K562 (cell line): Measurements from ENCODE around the gene SGMS1. TPM values are rescaled to one million over a fixed set of nuclear protein-coding genes. Genes with fewer than 3 reads are reported as not detected.

Experiments used
- ARNT ChIP-seq, 2 experiments: fragments of 450-650 bp; IDR thresholded peaks; 2 replicates each; pipeline ENCODE4 v1.6.1; 2016; ENCODE audit warnings: mild to moderate bottlenecking in 1 of 2
- BRD9 ChIP-seq: fragments of 450-650 bp; IDR thresholded peaks from 2 replicates; pipeline ENCODE4 v1.6.1; 2018; ENCODE audit warnings: low read depth; ENCODE audit not compliant: partially characterized antibody
- CREM ChIP-seq: IDR thresholded peaks from 2 replicates; pipeline ENCODE4 v1.6.1; 2014; ENCODE audit warnings: antibody characterized with exemption, low read depth
- GTF2E2 ChIP-seq: fragments of 200-800 bp; sonication (Bioruptor generic); IDR thresholded peaks from 2 replicates; pipeline ENCODE4 v1.6.1; 2016; ENCODE audit warnings: missing genetic modification characterization, missing compliant biosample characterization
- KLF6 ChIP-seq: fragments of 250-450 bp; sonication (Bioruptor Pico); IDR thresholded peaks from 2 replicates; pipeline ENCODE4 v1.4.0; 2020; ENCODE audit warnings: mild to moderate bottlenecking, moderate library complexity, borderline replicate concordance
- MEIS2 ChIP-seq: fragments of 450-650 bp; IDR thresholded peaks from 2 replicates; pipeline ENCODE4 v1.6.1; 2014; ENCODE audit warnings: mild to moderate bottlenecking; ENCODE audit not compliant: partially characterized antibody
- NFIC ChIP-seq: fragments of 450-650 bp; IDR thresholded peaks from 2 replicates; pipeline ENCODE4 v1.6.1; 2017; ENCODE audit warnings: mild to moderate bottlenecking, inconsistent platforms
- NFYB ChIP-seq: IDR thresholded peaks from 2 replicates; pipeline ENCODE4 v1.6.1; 2011; ENCODE audit warnings: mild to moderate bottlenecking, moderate library complexity; ENCODE audit not compliant: insufficient read length; ENCODE audit errors: extremely low read depth
- SMARCE1 ChIP-seq: fragments of 450-650 bp; IDR thresholded peaks from 2 replicates; pipeline ENCODE4 v1.7.1; 2016; ENCODE audit warnings: mild to moderate bottlenecking
- ZNF12 ChIP-seq: sonication (generic); formaldehyde crosslinking; IDR thresholded peaks from 2 replicates; pipeline ENCODE4 v1.4.0; 2020; ENCODE audit warnings: mild to moderate bottlenecking, missing genetic modification reagents
- polyA plus RNA-seq, 8 experiments: library from polyadenylated mRNA; depleted of rRNA in 4 of 8; stranded (reverse) in 5 of 8; unstranded in 3 of 8; fragments of >200 nt; fragmentation: Nextera tagmentation in 2 of 8; fragmentation: Illumina TruSeq in 1 of 8; extraction: Ambion mirVana in 2 of 8; extraction: Trizol in 1 of 8; gene quantifications; 2 replicates each; pipeline versions ENCODE4 v1.2.1 to v1.2.3, GENCODE V29; 2011 to 2014; ENCODE audit warnings: inconsistent platforms in 1 of 8, missing spikeins in 1 of 8
- total RNA-seq, 7 experiments: library from RNA; depleted of rRNA in 6 of 7; stranded (reverse); fragments of >200 nt in 6 of 7; fragmentation: Illumina TruSeq in 2 of 7; extraction: Trizol in 2 of 7; gene quantifications; 2 replicates each; pipeline versions ENCODE4 v1.2.1 to v1.2.3, GENCODE V29; 2011 to 2021; ENCODE audit warnings: low replicate concordance in 1 of 7
- TF ChIP-seq, protein P1 (sequence below): fragments of 250-450 bp; sonication (Bioruptor Pico); IDR thresholded peaks from 2 replicates; pipeline ENCODE4 v1.8.0; 2021; ENCODE audit warnings: borderline replicate concordance, mild to moderate bottlenecking, moderate library complexity; ENCODE audit not compliant: poor library complexity, severe bottlenecking
- TF ChIP-seq, protein P2 (sequence below): sonication (generic); formaldehyde crosslinking; IDR thresholded peaks from 2 replicates; pipeline ENCODE4 v1.8.1; 2022; ENCODE audit warnings: missing genetic modification reagents
- TF ChIP-seq, protein P3 (sequence below): fragments of 200-600 bp; sonication (generic); IDR thresholded peaks from one replicate; pipeline ENCODE4 v1.6.1; 2012; ENCODE audit warnings: mild to moderate bottlenecking, low read depth, low read length, inconsistent platforms
- TF ChIP-seq, protein P4 (sequence below): fragments of 450-650 bp; formaldehyde crosslinking; IDR thresholded peaks from 2 replicates; pipeline ENCODE4 v1.4.0; 2022; ENCODE audit warnings: missing genetic modification characterization

The SGMS1 gene
- total and polyA plus RNA-seq, 9 of the 15 experiments (the other 6 are each of a cell fraction or from before 2014, with no cell fraction given), result 22.6 to 232 (median 82.2) TPM

DNA sequence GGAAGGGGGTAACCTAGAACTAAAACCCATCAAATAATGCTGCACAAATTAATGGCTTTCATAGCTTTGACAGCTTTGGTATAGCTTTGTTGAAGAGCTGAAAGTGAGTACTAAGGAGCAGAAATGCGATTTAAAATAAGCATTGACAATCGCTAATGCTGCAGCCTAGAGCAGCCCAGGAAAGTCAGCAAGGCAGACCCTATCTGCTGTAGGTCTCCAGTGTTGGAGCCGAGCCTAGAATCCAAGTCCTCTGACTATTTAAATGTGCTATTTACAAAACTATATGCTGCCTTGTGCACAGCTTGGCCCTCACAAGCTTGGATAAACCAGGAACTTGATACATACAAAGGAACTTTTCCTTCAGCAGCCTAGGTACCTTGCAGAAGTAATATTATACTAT is 307.6 kb downstream of the SGMS1 start (continued):
- TF ChIP-seq, protein P1, sequence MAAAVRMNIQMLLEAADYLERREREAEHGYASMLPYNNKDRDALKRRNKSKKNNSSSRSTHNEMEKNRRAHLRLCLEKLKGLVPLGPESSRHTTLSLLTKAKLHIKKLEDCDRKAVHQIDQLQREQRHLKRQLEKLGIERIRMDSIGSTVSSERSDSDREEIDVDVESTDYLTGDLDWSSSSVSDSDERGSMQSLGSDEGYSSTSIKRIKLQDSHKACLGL (CRISPR knock-in tag), result peak; percentile 6
- TF ChIP-seq, protein P2, sequence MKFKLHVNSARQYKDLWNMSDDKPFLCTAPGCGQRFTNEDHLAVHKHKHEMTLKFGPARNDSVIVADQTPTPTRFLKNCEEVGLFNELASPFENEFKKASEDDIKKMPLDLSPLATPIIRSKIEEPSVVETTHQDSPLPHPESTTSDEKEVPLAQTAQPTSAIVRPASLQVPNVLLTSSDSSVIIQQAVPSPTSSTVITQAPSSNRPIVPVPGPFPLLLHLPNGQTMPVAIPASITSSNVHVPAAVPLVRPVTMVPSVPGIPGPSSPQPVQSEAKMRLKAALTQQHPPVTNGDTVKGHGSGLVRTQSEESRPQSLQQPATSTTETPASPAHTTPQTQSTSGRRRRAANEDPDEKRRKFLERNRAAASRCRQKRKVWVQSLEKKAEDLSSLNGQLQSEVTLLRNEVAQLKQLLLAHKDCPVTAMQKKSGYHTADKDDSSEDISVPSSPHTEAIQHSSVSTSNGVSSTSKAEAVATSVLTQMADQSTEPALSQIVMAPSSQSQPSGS, result no peak
- TF ChIP-seq MEIS2 (no peak), ZNF12 (CRISPR knock-in tag) (no peak), CREM (no peak), KLF6 (no peak), BRD9 (no peak), GTF2E2 (tag) (no peak), SMARCE1 (0 out of 2 replicates have a peak, but pooled peaks have one; percentile 12), NFYB (no peak), NFIC (0 out of 2 replicates have a peak, but pooled peaks have one; percentile 12), ARNT (IDR thresholded peaks at IDR 0.05) (no peak)
- TF ChIP-seq, protein P3, sequence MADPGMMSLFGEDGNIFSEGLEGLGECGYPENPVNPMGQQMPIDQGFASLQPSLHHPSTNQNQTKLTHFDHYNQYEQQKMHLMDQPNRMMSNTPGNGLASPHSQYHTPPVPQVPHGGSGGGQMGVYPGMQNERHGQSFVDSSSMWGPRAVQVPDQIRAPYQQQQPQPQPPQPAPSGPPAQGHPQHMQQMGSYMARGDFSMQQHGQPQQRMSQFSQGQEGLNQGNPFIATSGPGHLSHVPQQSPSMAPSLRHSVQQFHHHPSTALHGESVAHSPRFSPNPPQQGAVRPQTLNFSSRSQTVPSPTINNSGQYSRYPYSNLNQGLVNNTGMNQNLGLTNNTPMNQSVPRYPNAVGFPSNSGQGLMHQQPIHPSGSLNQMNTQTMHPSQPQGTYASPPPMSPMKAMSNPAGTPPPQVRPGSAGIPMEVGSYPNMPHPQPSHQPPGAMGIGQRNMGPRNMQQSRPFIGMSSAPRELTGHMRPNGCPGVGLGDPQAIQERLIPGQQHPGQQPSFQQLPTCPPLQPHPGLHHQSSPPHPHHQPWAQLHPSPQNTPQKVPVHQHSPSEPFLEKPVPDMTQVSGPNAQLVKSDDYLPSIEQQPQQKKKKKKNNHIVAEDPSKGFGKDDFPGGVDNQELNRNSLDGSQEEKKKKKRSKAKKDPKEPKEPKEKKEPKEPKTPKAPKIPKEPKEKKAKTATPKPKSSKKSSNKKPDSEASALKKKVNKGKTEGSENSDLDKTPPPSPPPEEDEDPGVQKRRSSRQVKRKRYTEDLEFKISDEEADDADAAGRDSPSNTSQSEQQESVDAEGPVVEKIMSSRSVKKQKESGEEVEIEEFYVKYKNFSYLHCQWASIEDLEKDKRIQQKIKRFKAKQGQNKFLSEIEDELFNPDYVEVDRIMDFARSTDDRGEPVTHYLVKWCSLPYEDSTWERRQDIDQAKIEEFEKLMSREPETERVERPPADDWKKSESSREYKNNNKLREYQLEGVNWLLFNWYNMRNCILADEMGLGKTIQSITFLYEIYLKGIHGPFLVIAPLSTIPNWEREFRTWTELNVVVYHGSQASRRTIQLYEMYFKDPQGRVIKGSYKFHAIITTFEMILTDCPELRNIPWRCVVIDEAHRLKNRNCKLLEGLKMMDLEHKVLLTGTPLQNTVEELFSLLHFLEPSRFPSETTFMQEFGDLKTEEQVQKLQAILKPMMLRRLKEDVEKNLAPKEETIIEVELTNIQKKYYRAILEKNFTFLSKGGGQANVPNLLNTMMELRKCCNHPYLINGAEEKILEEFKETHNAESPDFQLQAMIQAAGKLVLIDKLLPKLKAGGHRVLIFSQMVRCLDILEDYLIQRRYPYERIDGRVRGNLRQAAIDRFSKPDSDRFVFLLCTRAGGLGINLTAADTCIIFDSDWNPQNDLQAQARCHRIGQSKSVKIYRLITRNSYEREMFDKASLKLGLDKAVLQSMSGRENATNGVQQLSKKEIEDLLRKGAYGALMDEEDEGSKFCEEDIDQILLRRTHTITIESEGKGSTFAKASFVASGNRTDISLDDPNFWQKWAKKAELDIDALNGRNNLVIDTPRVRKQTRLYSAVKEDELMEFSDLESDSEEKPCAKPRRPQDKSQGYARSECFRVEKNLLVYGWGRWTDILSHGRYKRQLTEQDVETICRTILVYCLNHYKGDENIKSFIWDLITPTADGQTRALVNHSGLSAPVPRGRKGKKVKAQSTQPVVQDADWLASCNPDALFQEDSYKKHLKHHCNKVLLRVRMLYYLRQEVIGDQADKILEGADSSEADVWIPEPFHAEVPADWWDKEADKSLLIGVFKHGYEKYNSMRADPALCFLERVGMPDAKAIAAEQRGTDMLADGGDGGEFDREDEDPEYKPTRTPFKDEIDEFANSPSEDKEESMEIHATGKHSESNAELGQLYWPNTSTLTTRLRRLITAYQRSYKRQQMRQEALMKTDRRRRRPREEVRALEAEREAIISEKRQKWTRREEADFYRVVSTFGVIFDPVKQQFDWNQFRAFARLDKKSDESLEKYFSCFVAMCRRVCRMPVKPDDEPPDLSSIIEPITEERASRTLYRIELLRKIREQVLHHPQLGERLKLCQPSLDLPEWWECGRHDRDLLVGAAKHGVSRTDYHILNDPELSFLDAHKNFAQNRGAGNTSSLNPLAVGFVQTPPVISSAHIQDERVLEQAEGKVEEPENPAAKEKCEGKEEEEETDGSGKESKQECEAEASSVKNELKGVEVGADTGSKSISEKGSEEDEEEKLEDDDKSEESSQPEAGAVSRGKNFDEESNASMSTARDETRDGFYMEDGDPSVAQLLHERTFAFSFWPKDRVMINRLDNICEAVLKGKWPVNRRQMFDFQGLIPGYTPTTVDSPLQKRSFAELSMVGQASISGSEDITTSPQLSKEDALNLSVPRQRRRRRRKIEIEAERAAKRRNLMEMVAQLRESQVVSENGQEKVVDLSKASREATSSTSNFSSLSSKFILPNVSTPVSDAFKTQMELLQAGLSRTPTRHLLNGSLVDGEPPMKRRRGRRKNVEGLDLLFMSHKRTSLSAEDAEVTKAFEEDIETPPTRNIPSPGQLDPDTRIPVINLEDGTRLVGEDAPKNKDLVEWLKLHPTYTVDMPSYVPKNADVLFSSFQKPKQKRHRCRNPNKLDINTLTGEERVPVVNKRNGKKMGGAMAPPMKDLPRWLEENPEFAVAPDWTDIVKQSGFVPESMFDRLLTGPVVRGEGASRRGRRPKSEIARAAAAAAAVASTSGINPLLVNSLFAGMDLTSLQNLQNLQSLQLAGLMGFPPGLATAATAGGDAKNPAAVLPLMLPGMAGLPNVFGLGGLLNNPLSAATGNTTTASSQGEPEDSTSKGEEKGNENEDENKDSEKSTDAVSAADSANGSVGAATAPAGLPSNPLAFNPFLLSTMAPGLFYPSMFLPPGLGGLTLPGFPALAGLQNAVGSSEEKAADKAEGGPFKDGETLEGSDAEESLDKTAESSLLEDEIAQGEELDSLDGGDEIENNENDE, result no peak
- TF ChIP-seq, protein P4, sequence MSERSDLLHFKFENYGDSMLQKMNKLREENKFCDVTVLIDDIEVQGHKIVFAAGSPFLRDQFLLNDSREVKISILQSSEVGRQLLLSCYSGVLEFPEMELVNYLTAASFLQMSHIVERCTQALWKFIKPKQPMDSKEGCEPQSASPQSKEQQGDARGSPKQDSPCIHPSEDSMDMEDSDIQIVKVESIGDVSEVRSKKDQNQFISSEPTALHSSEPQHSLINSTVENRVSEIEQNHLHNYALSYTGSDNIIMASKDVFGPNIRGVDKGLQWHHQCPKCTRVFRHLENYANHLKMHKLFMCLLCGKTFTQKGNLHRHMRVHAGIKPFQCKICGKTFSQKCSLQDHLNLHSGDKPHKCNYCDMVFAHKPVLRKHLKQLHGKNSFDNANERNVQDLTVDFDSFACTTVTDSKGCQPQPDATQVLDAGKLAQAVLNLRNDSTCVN (CRISPR knock-in tag), result no peak
